GM15510 (cell line): ENCODE results near the gene SLC38A7.

Source experiments
- POLR2A ChIP-seq: IDR thresholded peaks from 3 replicates; pipeline ENCODE4 v1.6.1; 2011; ENCODE audit warnings: borderline replicate concordance; ENCODE audit not compliant: insufficient read length; ENCODE audit errors: extremely low read depth

The SLC38A7 gene

GRCh38 chr16:58695368-58695767 is 10.8 kb upstream of the SLC38A7 start:
- no peak for TF ChIP-seq POLR2A

GRCh38 chr16:58692450-58692849 is 7.9 kb upstream of the SLC38A7 start:
- no peak for TF ChIP-seq POLR2A

GRCh38 chr16:58685084-58685449 is 497 bp upstream of the SLC38A7 start:
- TF ChIP-seq POLR2A, result no peak

DNA sequence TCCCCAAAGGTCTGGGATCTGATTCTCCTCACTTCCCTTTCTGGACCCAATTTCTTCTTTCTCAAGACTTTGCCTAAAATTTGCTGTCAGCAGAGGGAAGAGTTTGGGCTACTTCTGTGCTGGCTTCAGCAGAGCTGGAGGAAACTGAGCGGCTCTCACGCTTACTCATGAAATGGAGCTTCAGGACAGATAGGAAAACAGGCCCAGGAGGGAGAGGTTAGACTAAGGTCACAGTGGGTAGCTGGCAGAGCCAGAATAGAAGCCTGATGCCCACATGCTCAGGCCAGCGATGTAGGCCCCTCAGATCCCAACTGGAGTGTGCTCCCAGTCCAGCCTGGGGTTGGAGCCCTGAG is 593 bp downstream of the SLC38A7 start:
- TF ChIP-seq POLR2A, result no peak

DNA sequence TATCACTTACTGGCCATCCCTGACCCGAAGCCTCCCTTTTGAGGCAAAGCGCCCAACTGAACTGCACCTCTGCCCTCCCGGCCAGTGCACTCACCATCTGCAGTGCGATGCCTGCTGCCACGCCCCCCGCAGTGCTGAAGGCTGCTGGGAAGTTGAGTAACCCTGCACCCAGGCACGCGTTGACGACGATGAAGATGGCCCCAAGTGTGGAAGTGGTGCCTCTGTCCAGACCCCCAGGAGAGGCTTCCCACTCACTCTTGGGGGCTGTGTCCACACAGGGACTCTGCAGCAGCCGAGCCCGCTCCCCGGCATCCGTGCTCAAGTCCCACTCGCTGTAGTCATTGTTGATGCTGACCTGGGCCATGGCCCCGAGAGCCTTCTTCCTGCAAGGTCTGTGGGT is 4.8 kb downstream of the SLC38A7 start:
- no peak for TF ChIP-seq POLR2A

- no peak for TF ChIP-seq POLR2A
Measured at GRCh38 chr16:58678716-58679115, 5.9 kb downstream of the SLC38A7 start.

- no peak for TF ChIP-seq POLR2A
Measured at GRCh38 chr16:58678269-58678668, 6.3 kb downstream of the SLC38A7 start.

GRCh38 chr16:58670946-58671583 is 13.5 kb downstream of the SLC38A7 start:
- no peak for TF ChIP-seq POLR2A

GRCh38 chr16:58670177-58670576 is 14.4 kb downstream of the SLC38A7 start:
- no peak for TF ChIP-seq POLR2A

DNA sequence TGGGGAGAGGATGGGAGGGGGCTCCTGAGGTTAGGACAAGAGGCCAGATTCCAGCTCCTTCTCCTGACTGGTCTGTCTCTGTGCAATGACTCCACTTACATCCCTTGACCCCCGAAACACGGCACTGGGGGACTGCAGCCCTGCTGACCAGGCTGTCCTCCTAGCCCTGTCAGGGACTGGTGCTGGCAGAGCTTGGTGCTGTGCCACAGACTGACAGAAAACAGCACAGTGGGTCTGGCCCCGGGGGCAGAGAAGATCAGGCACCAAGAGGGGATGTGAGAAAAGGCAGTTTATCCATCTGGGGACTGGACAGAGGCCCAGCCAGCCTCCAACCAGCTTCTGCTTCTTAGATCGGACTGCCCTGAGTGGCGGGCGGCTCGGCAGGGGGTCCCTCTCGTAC is 19.4 kb downstream of the SLC38A7 start:
- no peak for TF ChIP-seq POLR2A

- no peak for TF ChIP-seq POLR2A
Measured at GRCh38 chr16:58661199-58661830, 23.3 kb downstream of the SLC38A7 start.

DNA sequence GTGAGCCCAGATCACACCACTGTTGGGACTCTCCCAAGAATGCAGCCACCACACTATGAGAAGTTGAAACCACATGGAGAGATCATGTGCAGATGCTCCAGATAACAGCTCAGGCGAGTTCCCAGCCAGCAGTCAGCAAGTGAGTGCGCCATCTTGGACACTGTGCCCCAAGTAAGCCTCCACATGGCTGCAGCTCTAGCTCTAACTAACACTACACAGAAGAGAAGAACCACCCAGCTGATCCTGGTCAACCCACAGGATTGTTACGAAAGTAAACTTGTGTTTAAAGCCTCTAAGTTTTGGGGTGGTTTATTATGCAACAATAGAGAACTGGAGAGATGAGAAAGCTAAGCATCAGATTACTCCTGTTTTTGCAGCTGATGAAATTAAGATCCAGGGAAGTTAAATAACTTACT is 25.8 kb downstream of the SLC38A7 start:
- TF ChIP-seq POLR2A, result no peak

- TF ChIP-seq POLR2A, result no peak
Measured at GRCh38 chr16:58656899-58657298, 27.7 kb downstream of the SLC38A7 start.

DNA sequence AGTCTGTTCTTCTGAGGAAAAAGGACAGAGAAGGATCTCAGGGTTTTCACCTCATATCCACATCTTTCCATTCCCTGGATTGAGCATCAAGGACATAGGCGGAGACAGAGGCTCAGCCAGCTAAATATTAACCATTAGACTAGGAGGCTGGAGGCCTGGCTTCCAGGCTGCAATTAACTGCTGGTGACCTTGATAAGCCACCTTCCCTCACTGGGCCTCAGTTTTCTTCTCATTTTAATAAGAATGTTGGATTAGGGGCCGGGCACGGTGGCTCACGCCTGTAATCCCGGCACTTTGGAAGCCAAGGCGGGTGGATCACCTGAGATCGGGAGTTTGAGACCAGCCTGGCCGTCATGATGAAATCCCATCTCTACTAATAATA is 29.4 kb downstream of the SLC38A7 start:
- no peak for TF ChIP-seq POLR2A

DNA sequence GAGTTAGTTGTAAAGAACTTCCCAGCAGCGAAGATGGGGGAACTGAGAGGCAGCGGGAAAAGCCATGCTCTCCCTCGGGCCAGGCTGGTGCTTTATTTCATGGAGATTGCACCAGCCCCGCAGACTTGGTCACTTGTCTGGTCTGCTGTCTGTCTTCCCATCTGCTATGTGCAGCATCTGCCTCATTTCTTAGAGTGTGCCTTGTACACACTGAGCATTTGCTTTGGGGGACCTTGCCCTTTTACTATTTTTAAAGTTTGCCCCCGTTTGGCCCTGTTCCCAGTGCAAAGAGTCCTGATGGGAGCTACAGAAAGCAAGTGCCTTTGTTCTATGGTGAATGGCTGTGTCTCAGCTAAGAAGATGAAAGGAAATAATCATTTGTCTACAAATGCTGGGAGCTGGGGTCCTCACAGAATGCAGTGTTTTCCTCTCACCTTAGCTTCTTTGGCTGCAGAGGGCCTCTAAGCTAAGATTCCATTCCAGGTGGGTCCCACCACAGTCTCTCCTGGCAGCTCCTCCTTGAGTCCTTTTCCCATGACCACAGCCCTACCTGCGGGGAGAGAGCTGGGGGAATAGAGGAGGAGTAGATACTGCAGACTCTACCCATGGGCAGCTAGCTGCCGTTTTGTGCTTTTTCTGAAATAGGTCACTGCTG is 29.9 kb downstream of the SLC38A7 start:
- no peak for TF ChIP-seq POLR2A

DNA sequence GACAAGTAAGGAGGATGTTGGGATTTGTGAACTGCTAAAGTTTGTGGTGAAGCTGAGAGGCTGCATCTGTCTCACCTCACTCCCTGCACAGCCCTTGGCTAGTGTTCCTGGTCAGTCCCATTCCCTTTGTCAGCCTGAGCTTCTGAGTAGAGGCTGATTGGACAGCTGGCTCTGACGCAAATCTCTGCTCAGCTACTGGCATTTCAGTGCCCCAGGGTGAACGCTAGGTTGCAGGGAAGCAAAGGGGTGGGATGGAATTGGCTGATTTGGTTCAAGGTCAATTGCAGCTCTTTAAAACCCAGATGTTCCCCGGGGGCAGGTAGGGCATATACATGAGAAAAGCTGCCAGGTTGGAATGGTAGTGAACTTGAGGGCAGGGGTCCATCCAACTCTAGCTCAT is 31.8 kb downstream of the SLC38A7 start:
- no peak for TF ChIP-seq POLR2A
